Loucy (cell line): Measurements from ENCODE around the gene PANK2.
"Not testable (repeated sequence)": the region's sequence is repeated elsewhere in the genome, so short reads cannot be mapped to it uniquely, and the experiment has no call there.

Experiments
- H2AFZ ChIP-seq: fragments of 200-600 bp; sonication (generic); 2 replicates; pipeline ENCODE4 v1.6.0; 2016; ENCODE audit warnings: antibody characterized with exemption, mild to moderate bottlenecking, low read length, moderate library complexity
- H3F3A ChIP-seq: fragments of 200-600 bp; 2 replicates; pipeline ENCODE4 v1.6.0; 2016; ENCODE audit warnings: antibody characterized with exemption, low read depth, mild to moderate bottlenecking
- H3K27me3 ChIP-seq: fragments of 200-600 bp; sonication (generic); 2 replicates; pipeline ENCODE4 v1.6.1; 2014; ENCODE audit warnings: low read length, mild to moderate bottlenecking; ENCODE audit not compliant: insufficient read depth, poor library complexity, severe bottlenecking
- H3K36me3 ChIP-seq: fragments of 200-600 bp; sonication (generic); 2 replicates; pipeline ENCODE4 v1.6.1; 2016; ENCODE audit warnings: low read length; ENCODE audit not compliant: insufficient read depth
- H3K4me1 ChIP-seq: fragments of 200-600 bp; sonication (generic); 2 replicates; pipeline ENCODE4 v1.5.1; 2014; ENCODE audit warnings: low read length, mild to moderate bottlenecking; ENCODE audit not compliant: insufficient read depth, poor library complexity, severe bottlenecking
- H3K4me2 ChIP-seq: fragments of 200-600 bp; sonication (generic); 2 replicates; pipeline ENCODE4 v1.6.0; 2014; ENCODE audit warnings: antibody characterized with exemption, low read length, low read depth, mild to moderate bottlenecking; ENCODE audit not compliant: poor library complexity, severe bottlenecking
- H3K4me3 ChIP-seq: fragments of 200-600 bp; sonication (generic); 2 replicates; pipeline ENCODE4 v1.5.1; 2014; ENCODE audit warnings: low read length, mild to moderate bottlenecking, mixed read lengths; ENCODE audit not compliant: poor library complexity, severe bottlenecking
- H3K79me2 ChIP-seq: fragments of 200-600 bp; sonication (generic); 2 replicates; pipeline ENCODE4 v1.6.1; 2014; ENCODE audit warnings: low read length; ENCODE audit not compliant: insufficient read depth
- H3K9ac ChIP-seq: fragments of 200-600 bp; sonication (generic); 2 replicates; pipeline ENCODE4 v1.6.0; 2014; ENCODE audit warnings: mild to moderate bottlenecking, low read depth, low read length, moderate library complexity; ENCODE audit not compliant: poor library complexity, severe bottlenecking
- H3K9me2 ChIP-seq: fragments of 200-600 bp; sonication (generic); replicated peaks from 2 replicates; pipeline ENCODE4 v1.6.1; 2016; ENCODE audit warnings: low read depth, low read length, mixed read lengths
- H3K9me3 ChIP-seq: fragments of 200-600 bp; sonication (generic); 2 replicates; pipeline ENCODE4 v1.6.1; 2014; ENCODE audit warnings: mild to moderate bottlenecking, antibody characterized with exemption, low read length, low read depth; ENCODE audit not compliant: insufficient read depth
- H4K20me1 ChIP-seq: fragments of 200-600 bp; sonication (generic); 2 replicates; pipeline ENCODE4 v1.6.0; 2014; ENCODE audit warnings: antibody characterized with exemption, low read length, mild to moderate bottlenecking; ENCODE audit not compliant: insufficient read depth, poor library complexity, severe bottlenecking
- EZH2phosphoT487 ChIP-seq: fragments of 200-600 bp; IDR thresholded peaks from 2 replicates; pipeline ENCODE4 v1.6.1; 2018; ENCODE audit warnings: antibody characterized with exemption, mild to moderate bottlenecking, moderate library complexity, borderline replicate concordance
- TF ChIP-seq, protein P1 (sequence below): fragments of 200-600 bp; sonication (generic); conservative IDR thresholded peaks from 2 replicates; pipeline ENCODE4 v1.5.1; 2014; ENCODE audit warnings: mild to moderate bottlenecking, antibody characterized with exemption, low read length

Gene PANK2

GRCh38 chr20:3888622-3889488 lies at the start of gene PANK2:
Gene PANK2 (plus strand): TSS chr20:3889387.
- no peaks in the 10 kb centered on the region for H3K36me3 ChIP-seq
- peak within 1 kb of the TSS; percentile 95 for H3K9ac ChIP-seq
- H3K79me2 ChIP-seq: peaks cover 64% of the 10 kb centered on the region
- H2AFZ ChIP-seq: peak within 1 kb of the TSS; percentile 88
- H4K20me1 ChIP-seq: peaks cover 40% of the 10 kb centered on the region
- peaks cover 28% of the 10 kb centered on the region for H3K4me1 ChIP-seq
- no peak for TF ChIP-seq EZH2phosphoT487
- TF ChIP-seq, protein P1, sequence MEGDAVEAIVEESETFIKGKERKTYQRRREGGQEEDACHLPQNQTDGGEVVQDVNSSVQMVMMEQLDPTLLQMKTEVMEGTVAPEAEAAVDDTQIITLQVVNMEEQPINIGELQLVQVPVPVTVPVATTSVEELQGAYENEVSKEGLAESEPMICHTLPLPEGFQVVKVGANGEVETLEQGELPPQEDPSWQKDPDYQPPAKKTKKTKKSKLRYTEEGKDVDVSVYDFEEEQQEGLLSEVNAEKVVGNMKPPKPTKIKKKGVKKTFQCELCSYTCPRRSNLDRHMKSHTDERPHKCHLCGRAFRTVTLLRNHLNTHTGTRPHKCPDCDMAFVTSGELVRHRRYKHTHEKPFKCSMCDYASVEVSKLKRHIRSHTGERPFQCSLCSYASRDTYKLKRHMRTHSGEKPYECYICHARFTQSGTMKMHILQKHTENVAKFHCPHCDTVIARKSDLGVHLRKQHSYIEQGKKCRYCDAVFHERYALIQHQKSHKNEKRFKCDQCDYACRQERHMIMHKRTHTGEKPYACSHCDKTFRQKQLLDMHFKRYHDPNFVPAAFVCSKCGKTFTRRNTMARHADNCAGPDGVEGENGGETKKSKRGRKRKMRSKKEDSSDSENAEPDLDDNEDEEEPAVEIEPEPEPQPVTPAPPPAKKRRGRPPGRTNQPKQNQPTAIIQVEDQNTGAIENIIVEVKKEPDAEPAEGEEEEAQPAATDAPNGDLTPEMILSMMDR: peak; percentile 45
- no peaks in the 10 kb centered on the region for H3K9me2 ChIP-seq
- H3F3A ChIP-seq: no peaks in the 10 kb centered on the region
- H3K4me3 ChIP-seq: peak within 1 kb of the TSS; percentile 87
- H3K4me2 ChIP-seq: peak within 1 kb of the TSS; percentile 96
- no peaks in the 10 kb centered on the region for H3K9me3 ChIP-seq
- H3K27me3 ChIP-seq: no peaks in the 10 kb centered on the region

DNA sequence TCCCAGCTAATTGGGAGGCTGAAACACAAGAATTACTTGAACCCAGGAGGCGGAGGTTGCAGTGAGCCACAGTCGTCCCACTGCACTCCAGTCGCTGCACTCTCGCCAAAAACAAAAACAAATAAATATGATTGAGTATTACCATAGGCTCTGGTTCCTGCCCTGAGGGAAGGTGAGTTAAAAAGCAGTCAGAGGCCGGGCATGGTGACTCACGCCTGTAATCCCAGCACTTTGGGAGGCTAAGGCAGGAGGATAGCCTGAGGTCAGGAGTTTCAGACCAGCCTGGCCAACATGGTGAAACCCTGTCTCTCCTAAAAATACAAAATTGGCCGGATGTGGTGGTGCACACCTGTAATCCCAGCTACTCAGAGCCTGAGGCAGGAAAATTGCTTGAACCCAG lies 49.0 kb upstream of the PANK2 start:
- not testable (repeated sequence) for H3K36me3 ChIP-seq, H3K4me3 ChIP-seq, H3K9ac ChIP-seq, H3K9me3 ChIP-seq, H4K20me1 ChIP-seq, H3F3A ChIP-seq, H3K79me2 ChIP-seq, H2AFZ ChIP-seq, H3K4me2 ChIP-seq, H3K9me2 ChIP-seq, H3K4me1 ChIP-seq, H3K27me3 ChIP-seq

GRCh38 chr20:3842348-3842930 lies 46.7 kb upstream of the PANK2 start:
- peaks cover 7% of the 10 kb centered on the region for H3K79me2 ChIP-seq
- no peaks in the 10 kb centered on the region for H3K27me3 ChIP-seq
- H3K36me3 ChIP-seq: no peaks in the 10 kb centered on the region
- H3K9me3 ChIP-seq: no peaks in the 10 kb centered on the region
- no peak overlapping the region for H3K4me2 ChIP-seq
- TF ChIP-seq, protein P1: no peak
- TF ChIP-seq EZH2phosphoT487: no peak
- no peak overlapping the region for H3K9ac ChIP-seq
- no peak overlapping the region for H2AFZ ChIP-seq
- H3K4me3 ChIP-seq: no peak overlapping the region
- peaks cover 15% of the 10 kb centered on the region for H3K4me1 ChIP-seq
- H3K9me2 ChIP-seq: no peaks in the 10 kb centered on the region
- H3F3A ChIP-seq: no peaks in the 10 kb centered on the region
- H4K20me1 ChIP-seq: peaks cover 4% of the 10 kb centered on the region
